ENCODE data around the gene GTF3C1.
"Not testable (repeated sequence)": the region's sequence is repeated elsewhere in the genome, so short reads cannot be mapped to it uniquely, and the experiment has no call there.

Gene GTF3C1

DNA sequence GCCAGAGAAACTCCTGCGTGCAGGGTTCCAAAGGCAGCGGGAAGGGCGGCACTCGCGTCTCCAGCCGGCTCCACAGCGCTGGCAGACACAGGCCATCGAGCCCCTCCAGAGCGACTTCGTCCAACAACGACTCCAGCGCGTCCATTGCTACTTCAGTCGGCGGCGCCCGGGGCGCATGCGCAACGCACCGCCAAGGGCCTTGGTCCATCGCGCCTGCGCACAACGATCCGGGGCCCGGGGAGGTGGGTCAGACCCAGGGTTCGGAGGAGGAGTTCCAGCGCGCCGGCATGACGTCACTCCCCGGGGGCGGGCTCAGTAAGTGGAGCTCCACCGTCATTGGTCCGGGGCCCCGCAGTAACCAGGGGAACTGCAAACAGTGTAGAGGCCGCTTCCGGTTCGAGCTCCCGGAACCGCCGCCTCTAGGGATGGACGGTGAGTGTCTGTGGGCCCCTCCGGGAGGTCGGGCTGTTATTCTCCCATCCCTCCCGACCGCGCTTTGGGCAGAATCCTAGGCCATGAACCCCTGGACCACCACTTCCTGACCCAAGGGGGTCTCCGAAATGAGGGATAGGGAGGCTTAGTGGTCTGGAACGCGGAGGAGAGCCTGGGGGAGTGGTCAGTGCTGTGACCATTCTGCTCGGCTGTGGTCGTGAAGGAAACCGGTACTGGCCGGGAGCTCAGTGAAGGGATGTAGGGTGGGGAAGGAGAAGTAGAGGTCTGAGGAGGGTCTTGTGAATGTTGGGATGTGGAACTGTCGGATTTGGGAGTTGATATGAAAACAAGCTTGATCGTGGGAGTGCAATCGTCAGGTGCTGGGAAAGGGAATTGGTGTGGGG lies at the start of gene GTF3C1, which contains the start of gene KATNIP:
Gene GTF3C1, minus strand, starts transcription at position 168 of the 836 bp plus-strand sequence. Its CDS starts 23 bp downstream, at position 145.
Gene KATNIP, plus strand, starts transcription at position 399 of the 836 bp plus-strand sequence. Its CDS starts 27 bp downstream, at position 426.
- peak; percentile 89 for DNase-seq

DNA sequence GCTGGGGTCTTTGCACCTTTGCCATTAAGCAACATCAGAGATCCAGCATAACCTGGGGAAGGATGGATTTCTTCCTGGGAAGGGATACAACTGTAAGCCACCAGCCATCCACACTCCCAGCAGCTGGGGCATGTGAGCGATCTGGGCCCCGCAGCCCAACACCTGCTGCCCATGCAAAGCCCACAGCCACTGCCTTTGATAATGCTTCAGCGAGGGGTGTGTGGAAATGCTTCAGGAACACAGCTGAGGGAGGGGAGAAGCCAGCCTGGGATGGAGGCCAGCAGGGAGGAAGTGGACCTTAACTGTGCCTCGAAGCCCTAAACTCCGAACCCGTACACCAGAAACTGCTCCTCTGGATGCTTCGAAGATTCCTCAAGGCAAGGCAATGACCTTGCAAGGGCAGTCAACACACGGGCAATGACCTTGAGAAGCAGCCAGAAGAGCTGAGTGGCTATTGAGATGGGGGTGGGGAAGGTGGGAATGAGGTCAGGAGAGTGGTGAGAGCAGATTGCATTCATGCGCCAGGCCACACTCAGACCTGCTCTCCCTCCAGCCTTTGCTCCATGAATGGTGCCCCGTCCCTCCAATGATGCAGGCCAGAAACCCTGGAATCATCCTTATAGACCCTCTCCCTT lies 49.3 kb upstream of the GTF3C1 start:
- DNase-seq, result no peak

- no peak for DNase-seq
Measured at GRCh38 chr16:27598220-27598619, 48.5 kb upstream of the GTF3C1 start.

DNA sequence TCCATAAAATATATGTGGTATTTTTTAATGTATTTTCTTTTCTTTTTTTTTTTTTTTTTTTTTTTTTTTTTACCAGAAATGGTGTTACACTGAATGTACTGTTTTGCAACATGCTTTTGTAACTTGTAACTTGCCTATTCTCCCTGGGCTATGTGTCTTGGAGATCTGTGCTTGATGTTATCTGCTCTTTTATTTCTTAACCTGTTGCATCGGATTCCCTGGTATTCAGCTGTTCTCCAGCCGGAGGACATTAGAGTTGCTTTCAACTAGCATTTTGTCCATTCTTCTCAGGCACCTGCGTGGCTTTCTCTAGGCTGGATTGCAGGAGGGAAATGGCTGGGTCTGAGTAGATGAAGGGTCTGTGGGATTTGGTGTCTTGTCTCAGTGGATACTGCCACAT lies 47.6 kb upstream of the GTF3C1 start:
- no peak for DNase-seq

GRCh38 chr16:27596411-27596810 lies 46.7 kb upstream of the GTF3C1 start:
- no peak for DNase-seq

GRCh38 chr16:27595993-27596392 lies 46.3 kb upstream of the GTF3C1 start:
- DNase-seq, result no peak

- DNase-seq, result no peak
Measured at GRCh38 chr16:27595475-27595874, 45.8 kb upstream of the GTF3C1 start.

- no peak for DNase-seq
Measured at GRCh38 chr16:27591837-27592236, 42.1 kb upstream of the GTF3C1 start.

DNA sequence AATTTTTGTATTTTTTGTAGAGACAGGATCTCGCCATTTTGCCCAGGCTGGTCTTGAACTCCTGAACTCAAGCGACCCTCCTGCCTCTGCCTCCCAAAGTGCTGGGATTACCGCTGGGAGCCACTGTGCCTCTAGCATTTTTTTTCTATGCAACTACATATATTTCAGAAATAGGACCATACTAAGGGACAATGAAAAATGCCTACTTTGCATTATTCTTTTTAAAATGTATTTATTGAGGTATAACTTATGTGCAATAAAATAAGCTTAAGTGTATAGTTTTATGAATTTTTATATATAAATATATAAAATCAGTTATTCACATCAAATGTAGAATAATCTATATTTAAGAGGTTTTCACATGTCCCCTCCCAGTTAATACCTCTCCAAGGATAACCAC lies 38.3 kb upstream of the GTF3C1 start:
- DNase-seq, result no peak

DNA sequence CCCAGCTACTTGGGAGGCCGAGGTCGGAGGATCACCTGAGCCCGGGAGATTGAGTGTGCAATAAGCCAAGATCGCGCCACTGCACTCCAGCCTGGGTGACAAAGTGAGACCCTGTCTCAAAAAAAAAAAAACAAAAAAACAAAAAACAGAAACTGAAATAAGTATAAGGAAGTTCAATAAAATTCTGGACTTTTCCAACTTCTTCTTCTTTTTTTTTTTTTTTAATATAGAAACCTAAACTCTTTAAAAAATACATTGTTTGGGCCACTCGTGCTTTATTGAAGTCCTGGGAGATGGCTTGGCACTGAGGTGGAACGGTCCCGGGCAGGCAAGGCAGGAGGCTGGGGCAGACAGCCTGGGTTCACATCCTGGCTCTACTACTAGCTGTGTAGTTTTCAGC lies 37.0 kb upstream of the GTF3C1 start:
- DNase-seq, result no peak

- DNase-seq, result no peak
Measured at GRCh38 chr16:27585200-27585599, 35.5 kb upstream of the GTF3C1 start.

DNA sequence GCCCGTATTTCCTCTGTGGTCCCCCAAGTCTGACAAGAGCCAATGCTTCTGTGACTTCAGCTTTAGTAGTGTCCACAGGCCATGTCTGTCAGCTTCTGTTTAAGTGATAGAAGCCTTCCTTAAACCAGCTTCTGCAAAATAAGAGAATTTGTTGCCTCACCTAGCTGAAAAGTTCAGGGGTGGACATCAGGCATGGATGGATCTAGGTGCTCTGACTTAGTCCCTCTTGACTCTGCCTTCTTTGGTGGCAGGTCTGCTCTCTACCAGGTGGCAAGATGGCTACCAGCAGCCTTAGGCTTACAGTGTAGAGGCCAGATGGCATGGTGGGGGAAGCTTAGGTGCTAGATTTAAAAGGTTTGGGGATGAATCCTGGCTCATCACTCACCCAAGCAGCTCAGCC lies 33.9 kb upstream of the GTF3C1 start:
- DNase-seq, result no peak

DNA sequence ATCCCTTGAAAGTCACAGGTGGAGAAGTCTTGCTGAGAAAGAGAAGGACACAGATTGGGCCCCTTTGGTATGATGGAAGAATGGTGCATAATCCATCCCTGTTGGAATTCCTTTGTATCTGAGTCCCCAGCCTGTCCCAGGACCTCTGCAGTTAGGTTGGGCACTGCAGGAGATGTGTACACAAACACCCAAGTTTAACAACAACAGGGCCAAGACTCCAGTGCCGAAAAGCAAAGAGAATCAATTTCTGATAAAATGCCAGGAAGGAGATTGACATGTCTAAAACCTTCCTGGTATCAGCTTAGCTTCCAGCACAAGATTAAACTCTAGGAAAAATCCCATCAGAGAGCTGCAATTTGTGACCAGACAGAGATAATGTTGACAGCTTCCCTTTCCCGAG lies 33.2 kb upstream of the GTF3C1 start:
- DNase-seq, result no peak

DNA sequence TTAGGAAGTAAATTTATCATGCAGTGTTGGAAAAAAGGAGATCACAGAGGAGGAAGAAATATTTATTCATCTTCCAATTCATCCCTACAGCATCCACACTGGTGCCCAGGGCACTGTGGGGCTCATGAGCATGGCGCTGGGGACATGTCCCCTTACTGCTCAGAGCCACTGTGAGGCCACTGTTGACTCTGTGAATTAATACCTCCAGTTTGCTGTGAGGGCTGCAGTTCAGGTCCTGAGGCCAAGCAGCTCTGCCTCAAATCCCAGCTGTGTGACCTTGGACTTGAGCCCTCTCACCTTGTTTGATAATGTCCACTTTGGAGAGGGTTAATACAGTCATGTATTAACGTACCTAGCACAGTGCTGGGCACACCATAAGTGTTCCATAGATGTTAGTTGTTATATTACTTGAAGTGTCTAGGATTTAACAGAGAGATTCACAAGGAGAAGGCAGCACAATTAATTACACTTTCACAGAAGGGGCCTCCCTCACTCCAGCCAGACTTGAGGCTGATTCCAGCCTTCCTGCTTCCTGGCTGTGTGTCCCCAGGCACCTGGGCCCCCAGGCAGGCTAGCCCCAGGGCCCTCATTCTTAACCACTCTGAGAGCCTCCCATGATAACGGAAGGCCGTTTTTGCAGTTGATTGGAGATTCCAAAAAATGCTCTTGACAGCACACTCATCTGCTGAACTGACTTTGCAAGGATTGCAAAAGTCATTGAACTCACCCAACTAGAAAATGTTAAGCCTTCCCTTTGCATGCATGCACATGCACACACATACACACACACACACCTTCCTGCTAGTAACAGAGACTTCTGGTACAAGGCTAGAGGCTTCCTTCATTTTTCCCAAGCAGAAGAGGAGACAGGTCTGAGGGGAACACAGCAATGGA lies 29.6 kb upstream of the GTF3C1 start:
- no peak for DNase-seq

DNA sequence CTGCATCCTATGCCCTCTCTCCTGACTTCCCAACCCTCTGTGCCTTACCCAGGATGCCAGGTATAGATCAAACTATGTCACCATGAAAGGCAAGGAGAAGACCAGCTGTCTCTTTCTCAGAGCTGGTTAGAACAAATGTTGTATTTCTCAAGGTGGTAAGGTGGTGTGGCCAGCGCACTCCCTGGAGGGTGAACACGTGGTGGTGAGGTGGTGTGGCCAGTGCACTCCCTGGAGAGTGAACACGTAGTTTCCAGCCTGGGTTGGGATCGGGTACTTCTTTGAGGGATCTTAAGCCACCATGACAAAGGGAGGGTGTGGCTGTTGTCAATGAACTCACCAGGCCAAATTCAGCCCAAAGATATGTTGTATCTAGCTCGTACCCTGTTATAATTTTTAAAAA lies 27.0 kb upstream of the GTF3C1 start:
- DNase-seq, result no peak

- DNase-seq, result no peak
Measured at GRCh38 chr16:27572711-27573110, 23.0 kb upstream of the GTF3C1 start.

DNA sequence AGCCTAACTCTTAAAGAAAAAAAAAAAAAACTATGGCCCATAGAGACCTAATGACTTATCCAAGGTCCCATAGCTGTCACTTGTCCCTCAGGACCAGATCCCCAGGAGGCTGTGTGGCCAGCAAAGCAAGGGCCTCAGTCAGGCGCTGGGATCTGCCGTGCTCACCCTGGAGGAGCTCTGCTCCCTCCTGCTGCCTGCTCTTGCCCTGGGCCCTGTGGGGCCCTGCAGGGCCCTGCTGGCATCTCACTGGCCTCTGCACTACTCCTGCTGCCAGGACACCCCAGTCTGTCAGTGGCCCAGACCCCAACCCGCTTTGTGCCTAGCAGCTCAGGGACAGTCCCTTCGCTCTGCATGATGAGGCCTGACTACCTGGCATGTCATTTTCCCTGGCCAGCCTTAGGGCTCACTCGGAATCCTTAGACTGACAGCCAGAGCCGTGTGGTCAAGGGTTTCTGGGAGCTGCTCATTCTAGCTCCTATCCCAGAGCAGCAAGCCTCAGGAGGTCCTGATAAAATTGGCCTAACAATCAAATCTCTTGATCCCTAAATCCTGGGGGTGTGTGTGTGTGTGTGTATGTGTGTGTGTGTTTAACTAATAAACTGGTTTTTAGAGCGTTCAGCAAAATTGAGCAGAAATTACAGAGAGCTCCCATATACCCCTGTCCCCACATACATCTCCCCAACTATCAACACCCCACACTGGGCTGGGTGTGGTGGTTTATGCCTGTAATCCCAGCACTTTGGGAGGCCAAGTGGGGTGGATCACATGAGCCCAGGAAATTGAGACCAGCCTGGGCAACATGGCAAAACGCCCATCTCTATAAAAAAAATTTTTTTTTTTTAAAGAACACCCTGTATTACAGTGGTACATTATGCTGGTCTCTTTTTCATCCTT lies 22.0 kb upstream of the GTF3C1 start:
- DNase-seq, result no peak

DNA sequence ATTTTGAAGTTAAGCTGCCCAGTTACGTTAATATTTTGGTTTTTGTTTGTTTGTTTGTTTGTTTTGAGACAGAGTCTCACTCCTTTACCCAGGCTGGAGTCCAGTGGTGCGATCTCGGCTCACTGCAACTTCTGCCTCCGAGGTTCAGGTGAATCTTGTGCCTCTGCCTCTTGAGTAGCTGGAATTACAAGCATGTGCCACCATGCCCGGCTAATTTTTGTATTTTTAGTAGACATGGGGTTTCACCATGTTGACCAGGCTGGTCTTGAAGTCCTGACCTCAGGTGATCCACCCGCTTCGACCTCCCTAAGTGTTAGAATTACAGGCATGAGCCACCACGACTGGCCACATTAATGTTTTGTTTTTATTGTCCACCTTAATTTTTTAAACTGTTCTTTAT lies 21.3 kb upstream of the GTF3C1 start:
- DNase-seq, result not testable (repeated sequence)

GRCh38 chr16:27568077-27568476 lies 18.4 kb upstream of the GTF3C1 start:
- no peak for DNase-seq

DNA sequence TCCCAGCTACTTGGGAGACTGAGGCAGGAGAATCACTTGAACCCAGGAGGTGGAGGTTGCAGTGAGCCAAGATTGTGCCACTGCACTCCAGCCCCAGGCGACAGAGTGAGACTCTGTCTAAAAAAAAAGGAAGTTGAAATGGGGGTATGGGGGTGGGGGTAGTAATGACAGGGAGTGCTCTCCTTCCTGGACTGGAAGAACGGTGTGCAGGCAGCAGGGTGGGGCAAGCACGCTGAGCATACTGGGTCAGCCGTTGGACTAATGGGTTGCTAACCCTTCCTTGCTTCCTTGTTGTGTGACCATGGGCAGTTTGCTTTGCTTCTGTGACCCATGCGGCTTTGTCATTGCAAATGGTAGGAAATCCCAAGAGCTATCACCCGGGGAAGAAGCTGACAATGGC lies 16.7 kb upstream of the GTF3C1 start:
- DNase-seq, result no peak

DNA sequence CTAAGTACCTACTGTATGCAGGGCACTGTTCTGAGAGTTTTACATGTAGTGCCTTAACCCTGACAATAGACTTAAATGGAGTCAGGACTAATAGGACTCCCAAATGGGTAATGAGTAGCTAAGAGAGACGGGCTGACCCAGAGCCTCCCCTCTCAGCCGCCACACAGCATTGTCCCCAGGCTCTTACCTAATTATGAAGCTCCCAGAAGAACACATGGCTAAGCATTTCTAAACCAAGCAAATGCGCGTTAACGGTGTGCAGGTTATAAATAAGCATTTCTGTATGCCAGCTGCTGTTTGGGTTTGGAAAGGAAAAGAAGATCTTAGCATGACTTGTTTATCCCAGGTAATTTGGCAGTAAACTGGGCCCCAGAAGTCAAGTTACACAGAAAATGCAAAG lies 14.5 kb upstream of the GTF3C1 start:
- no peak for DNase-seq

DNA sequence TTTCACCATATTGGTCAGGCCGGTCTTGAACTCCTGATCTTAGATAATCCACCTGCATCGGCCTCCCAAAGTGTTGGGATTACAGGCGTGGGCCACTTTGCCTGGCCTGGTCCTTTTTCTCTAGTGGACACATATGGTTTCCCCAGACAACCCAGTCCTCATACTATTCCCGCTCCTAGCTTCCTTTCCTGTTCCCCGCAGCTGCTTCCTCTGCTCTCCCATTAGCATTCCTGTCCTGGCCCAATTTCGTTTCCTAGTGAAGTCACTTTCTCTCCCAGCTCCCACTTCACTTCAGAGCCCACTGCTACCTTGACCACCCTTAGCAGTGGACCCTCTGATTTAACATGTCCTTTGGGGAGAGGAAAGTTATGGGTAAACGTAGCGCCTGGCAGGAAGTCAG lies 11.5 kb upstream of the GTF3C1 start:
- DNase-seq, result no peak

Measured in NCI-H1048 (cell line).